Neural progenitor cell (in vitro differentiated cells): ENCODE results near the gene MPZL1. TPM values are rescaled to one million over a fixed set of nuclear protein-coding genes. Genes with fewer than 3 reads are reported as not detected.

Experiments used
- DNase-seq: peaks from one replicate; pipeline ENCODE4 v3.0.0-alpha.2; 2016; ENCODE audit warnings: low spot score
- H2AFZ ChIP-seq: fragments of 200-600 bp; sonication (generic); replicated peaks from 2 replicates; pipeline ENCODE4 v1.6.1; 2016; ENCODE audit warnings: antibody characterized with exemption
- H3F3A ChIP-seq: fragments of 200-600 bp; sonication (generic); 2 replicates; pipeline ENCODE4 v1.6.1; 2016; ENCODE audit warnings: antibody characterized with exemption, low read depth
- H3K27ac ChIP-seq: fragments of 200-600 bp; sonication (generic); 2 replicates; pipeline ENCODE4 v1.5.1; 2016; ENCODE audit warnings: mild to moderate bottlenecking
- H3K27me3 ChIP-seq: fragments of 200-600 bp; sonication (generic); 2 replicates; pipeline ENCODE4 v1.6.1; 2016; ENCODE audit warnings: mild to moderate bottlenecking, moderate library complexity
- H3K36me3 ChIP-seq: fragments of 200-600 bp; sonication (generic); 2 replicates; pipeline ENCODE4 v1.5.1; 2016
- H3K4me1 ChIP-seq: fragments of 200-600 bp; sonication (generic); 2 replicates; pipeline ENCODE4 v1.6.1; 2016; ENCODE audit warnings: mixed run types
- H3K4me2 ChIP-seq: fragments of 200-600 bp; sonication (generic); 2 replicates; pipeline ENCODE4 v1.6.1; 2016
- H3K4me3 ChIP-seq: fragments of 200-600 bp; sonication (generic); 2 replicates; pipeline ENCODE4 v1.5.1; 2016
- H3K79me2 ChIP-seq: fragments of 200-600 bp; sonication (generic); 2 replicates; pipeline ENCODE4 v1.6.1; 2016; ENCODE audit warnings: low read depth
- H3K9ac ChIP-seq: fragments of 200-600 bp; sonication (generic); 2 replicates; pipeline ENCODE4 v1.6.1; 2016
- H3K9me3 ChIP-seq: fragments of 200-600 bp; sonication (generic); 2 replicates; pipeline ENCODE4 v1.5.1; 2016; ENCODE audit warnings: low read depth
- H4K20me1 ChIP-seq: fragments of 200-600 bp; sonication (generic); 2 replicates; pipeline ENCODE4 v1.6.1; 2016; ENCODE audit warnings: low read depth
- H3K27ac Mint-ChIP-seq: 3 replicates; pipeline ENCODE4 v1.8.0; 2021; ENCODE audit warnings: mixed read lengths
- H3K27me3 Mint-ChIP-seq: 2 replicates; pipeline ENCODE4 v1.8.0; 2022; ENCODE audit warnings: low read depth, mild to moderate bottlenecking, inconsistent platforms, moderate library complexity, mixed read lengths; ENCODE audit not compliant: insufficient read depth
- H3K36me3 Mint-ChIP-seq: 3 replicates; pipeline ENCODE4 v1.8.0; 2021; ENCODE audit warnings: mixed read lengths
- H3K4me1 Mint-ChIP-seq: 3 replicates; pipeline ENCODE4 v1.8.0; 2021; ENCODE audit warnings: mixed read lengths
- H3K4me3 Mint-ChIP-seq: 3 replicates; pipeline ENCODE4 v1.8.0; 2021; ENCODE audit warnings: mild to moderate bottlenecking, moderate library complexity, mixed read lengths
- H3K9me3 Mint-ChIP-seq: 3 replicates; pipeline ENCODE4 v1.8.0; 2020; ENCODE audit warnings: mixed read lengths
- CTCF ChIP-seq: fragments of 200-600 bp; sonication (generic); IDR thresholded peaks from 2 replicates; pipeline ENCODE4 v1.5.1; 2017; ENCODE audit warnings: antibody characterized with exemption, mild to moderate bottlenecking
- EZH2 ChIP-seq: fragments of 200-600 bp; sonication (generic); IDR thresholded peaks from 2 replicates; pipeline ENCODE4 v1.6.1; 2017; ENCODE audit warnings: antibody characterized with exemption, mild to moderate bottlenecking, moderate library complexity
- EZH2phosphoT487 ChIP-seq: fragments of 200-600 bp; sonication (generic); IDR thresholded peaks from 2 replicates; pipeline ENCODE4 v1.6.1; 2017; ENCODE audit warnings: antibody characterized with exemption
- total RNA-seq: library from RNA; depleted of rRNA; stranded (reverse); fragments of >200 nt; gene quantifications from 2 replicates; pipeline ENCODE4 v1.2.3, GENCODE V29; 2015; ENCODE audit warnings: low replicate concordance

MPZL1 gene
- total RNA-seq, 1 donor from 2014 or later = 125 TPM

DNA sequence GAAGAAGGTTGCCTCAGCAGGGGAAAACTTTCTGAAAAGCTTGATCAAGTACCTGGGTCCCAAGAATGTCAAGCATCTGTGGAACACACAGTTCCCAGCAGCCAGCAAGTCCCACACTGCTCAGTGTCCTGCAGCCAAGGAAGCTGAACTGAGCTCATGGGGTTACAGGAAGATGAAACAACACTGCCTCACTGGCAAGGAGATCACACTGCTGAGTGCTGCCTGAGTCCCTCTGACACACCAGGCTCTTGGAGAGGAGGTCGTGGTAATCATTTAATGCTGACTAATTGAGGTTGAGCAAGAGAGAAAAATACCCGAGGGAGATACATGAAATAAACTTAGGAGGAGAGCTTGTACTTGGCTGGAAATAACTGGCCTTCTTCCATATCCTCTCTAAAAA, 75.2 kb downstream of the MPZL1 start:
- H3K9ac ChIP-seq = no peak overlapping the region
- H3K27me3 Mint-ChIP-seq = peaks cover 5% of the 10 kb centered on the region

GRCh38 chr1:167798952-167799351, 77.2 kb downstream of the MPZL1 start:
- Histone ChIP-seq H3K36me3 (no peaks in the 10 kb centered on the region), H3K79me2 (no peaks in the 10 kb centered on the region), H2AFZ (no peak overlapping the region), H3K4me2 (peak overlapping the region; percentile 50), H3K27ac (peak overlapping the region; percentile 49), H3K9ac (no peak overlapping the region), H3K27me3 (no peaks in the 10 kb centered on the region), H3F3A (peaks cover 37% of the 10 kb centered on the region), H3K4me3 (no peak overlapping the region), H3K4me1 (peaks cover 22% of the 10 kb centered on the region), H3K9me3 (no peaks in the 10 kb centered on the region), H4K20me1 (peaks cover 9% of the 10 kb centered on the region)
- Mint-ChIP-seq H3K9me3 (peaks cover 14% of the 10 kb centered on the region), H3K36me3 (peaks cover 15% of the 10 kb centered on the region), H3K4me3 (no peak overlapping the region), H3K27me3 (no peaks in the 10 kb centered on the region), H3K4me1 (peaks cover 4% of the 10 kb centered on the region), H3K27ac (no peak overlapping the region)
- DNase-seq = peak; percentile 68
- no peak for TF ChIP-seq EZH2
- no peak for TF ChIP-seq CTCF
- no peak for TF ChIP-seq EZH2phosphoT487

More for the DNA sequence above, 75.2 kb downstream of the MPZL1 start:
- Mint-ChIP-seq H3K36me3 (peaks cover 16% of the 10 kb centered on the region), H3K27ac (no peak overlapping the region), H3K4me3 (no peak overlapping the region), H3K4me1 (peaks cover 4% of the 10 kb centered on the region), H3K9me3 (peaks cover 5% of the 10 kb centered on the region)
- H3K36me3 ChIP-seq = no peaks in the 10 kb centered on the region
- TF ChIP-seq CTCF (no peak), EZH2 (no peak), EZH2phosphoT487 (no peak)
- H3K4me1 ChIP-seq = peaks cover 22% of the 10 kb centered on the region
- H3K79me2 ChIP-seq = no peaks in the 10 kb centered on the region
- H3K27ac ChIP-seq = peak overlapping the region; percentile 24
- H3K27me3 ChIP-seq = no peaks in the 10 kb centered on the region
- H3K4me3 ChIP-seq = no peak overlapping the region
- H3F3A ChIP-seq = peaks cover 39% of the 10 kb centered on the region
- no peak overlapping the region for H3K4me2 ChIP-seq
- no peaks in the 10 kb centered on the region for H3K9me3 ChIP-seq
- H2AFZ ChIP-seq = no peak overlapping the region
- H4K20me1 ChIP-seq = peaks cover 9% of the 10 kb centered on the region
- DNase-seq = peak; percentile 46

DNA sequence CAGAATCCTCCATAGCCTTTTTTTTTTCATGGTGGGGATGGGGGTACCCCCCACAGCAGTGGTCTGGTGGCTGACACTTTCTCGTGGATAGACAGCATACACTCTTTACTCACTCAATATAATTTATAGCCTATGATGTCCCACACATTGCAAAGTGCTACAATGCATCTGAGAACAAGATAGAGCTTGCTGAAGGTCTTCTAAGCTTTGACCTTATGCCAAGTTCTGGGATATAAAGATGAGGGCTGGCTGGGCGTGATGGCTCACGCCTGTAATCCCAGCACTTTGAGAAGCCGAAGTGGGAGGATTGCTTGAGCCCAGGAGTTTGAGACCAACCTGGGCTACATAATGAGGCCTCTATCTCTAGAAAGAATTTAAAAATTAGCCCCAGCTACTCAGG, 78.0 kb downstream of the MPZL1 start:
- Mint-ChIP-seq H3K4me3 (no peak overlapping the region), H3K36me3 (peaks cover 14% of the 10 kb centered on the region), H3K4me1 (peaks cover 4% of the 10 kb centered on the region), H3K9me3 (peaks cover 17% of the 10 kb centered on the region), H3K27me3 (no peaks in the 10 kb centered on the region), H3K27ac (no peak overlapping the region)
- no peak for DNase-seq
- no peaks in the 10 kb centered on the region for H3K27me3 ChIP-seq
- H3K36me3 ChIP-seq = no peaks in the 10 kb centered on the region
- H3K79me2 ChIP-seq = no peaks in the 10 kb centered on the region
- no peak overlapping the region for H3K4me2 ChIP-seq
- no peak overlapping the region for H2AFZ ChIP-seq
- H3K4me1 ChIP-seq = peaks cover 22% of the 10 kb centered on the region
- H3F3A ChIP-seq = peaks cover 36% of the 10 kb centered on the region
- no peak overlapping the region for H3K27ac ChIP-seq
- H3K9ac ChIP-seq = no peak overlapping the region
- no peak overlapping the region for H3K4me3 ChIP-seq
- TF ChIP-seq EZH2phosphoT487 (no peak), CTCF (no peak), EZH2 (no peak)
- no peaks in the 10 kb centered on the region for H3K9me3 ChIP-seq
- peaks cover 9% of the 10 kb centered on the region for H4K20me1 ChIP-seq
